Tibial nerve (tissue), 4 donors: ENCODE data around the gene PAFAH1B1.

Source experiments
- CTCF ChIP-seq, 5 experiments: fragments of 200-600 bp in 3 of 5; fragments of 450-650 bp in 2 of 5; sonication (generic) in 3 of 5; IDR thresholded peaks; one replicate each; pipeline ENCODE4 v1.5.1; 2016 to 2019; ENCODE audit warnings: antibody characterized with exemption in 5 of 5, mild to moderate bottlenecking in 3 of 5, moderate library complexity in 2 of 5
- EP300 ChIP-seq, 2 donors: sonication (generic); formaldehyde crosslinking; IDR thresholded peaks; one replicate each; pipeline ENCODE4 v1.6.1; 2017; ENCODE audit warnings: antibody characterized with exemption in 2 of 2, mild to moderate bottlenecking in 1 of 2

GRCh38 chr17:2547176-2547575 lies 46.3 kb upstream of the PAFAH1B1 start:
- TF ChIP-seq CTCF (IDR thresholded peaks at IDR 0.05), result no peak
- no peak for TF ChIP-seq EP300 (IDR thresholded peaks at IDR 0.05)
